ENCODE results near the gene BNIP2.
"Not testable (repeated sequence)": the region's sequence is repeated elsewhere in the genome, so short reads cannot be mapped to it uniquely, and the experiment has no call there.

Gene BNIP2

GRCh38 chr15:59687836-59688235 is 1.3 kb downstream of the BNIP2 start:
- DNase-seq: peak; percentile 23

- no peak for DNase-seq
These were observed 2.7 kb downstream of the BNIP2 start for GRCh38 chr15:59686389-59686788.

GRCh38 chr15:59685737-59686297 is 3.3 kb downstream of the BNIP2 start:
- no peak for DNase-seq

- DNase-seq: no peak
These were observed 8.2 kb downstream of the BNIP2 start for GRCh38 chr15:59680870-59681269.

- no peak for DNase-seq
These were observed 8.8 kb downstream of the BNIP2 start for GRCh38 chr15:59680346-59680745.

- DNase-seq: no peak
These were observed 10.5 kb downstream of the BNIP2 start for GRCh38 chr15:59678620-59679019.

GRCh38 chr15:59678172-59678571 is 10.9 kb downstream of the BNIP2 start:
- no peak for DNase-seq

- DNase-seq: no peak
These were observed 12.6 kb downstream of the BNIP2 start for GRCh38 chr15:59676565-59676964.

- DNase-seq: no peak
These were observed 14.7 kb downstream of the BNIP2 start for GRCh38 chr15:59674361-59674877.

GRCh38 chr15:59668556-59668955 is 20.6 kb downstream of the BNIP2 start:
- DNase-seq: no peak

GRCh38 chr15:59662260-59662659 is 26.9 kb downstream of the BNIP2 start:
- no peak for DNase-seq

GRCh38 chr15:59659366-59659765 is 29.8 kb downstream of the BNIP2 start:
- no peak for DNase-seq

- DNase-seq: no peak
These were observed 31.4 kb downstream of the BNIP2 start for GRCh38 chr15:59657635-59658125.

- DNase-seq: peak; percentile 94
These were observed 32.1 kb downstream of the BNIP2 start, which contains the start of gene GTF2A2 for GRCh38 chr15:59656897-59657634. GTF2A2 (minus strand) TSS chr15:59657515; CDS start chr15:59652277, 5,238 bp downstream.

- DNase-seq: no peak
These were observed 35.1 kb downstream of the BNIP2 start for GRCh38 chr15:59654046-59654445.

GRCh38 chr15:59649603-59650002 is 39.5 kb downstream of the BNIP2 start:
- DNase-seq: no peak

- DNase-seq: no peak
These were observed 42.0 kb downstream of the BNIP2 start for GRCh38 chr15:59647085-59647484.

- DNase-seq: no peak
These were observed 42.8 kb downstream of the BNIP2 start for GRCh38 chr15:59646277-59646676.

GRCh38 chr15:59645812-59646211 is 43.3 kb downstream of the BNIP2 start:
- not testable (repeated sequence) for DNase-seq

GRCh38 chr15:59644756-59645155 is 44.4 kb downstream of the BNIP2 start:
- DNase-seq: no peak

- no peak for DNase-seq
These were observed 46.8 kb downstream of the BNIP2 start for GRCh38 chr15:59642351-59642750.

GRCh38 chr15:59637507-59637906 is 51.6 kb downstream of the BNIP2 start:
- not testable (repeated sequence) for DNase-seq

- no peak for DNase-seq
These were observed 52.9 kb downstream of the BNIP2 start for GRCh38 chr15:59636184-59636583.

GRCh38 chr15:59632714-59633113 is 56.4 kb downstream of the BNIP2 start:
- DNase-seq: no peak

Data from activated naive CD4-positive, alpha-beta T cell treated with Interleukin-2 at 50 U/mL for 16 hours (primary cell).